Hematopoietic multipotent progenitor cell treated with erythropoietin and hydrocortisone succinate and interleukin-3 and kit ligand, for 15 days (in vitro differentiated cells): ENCODE results near the gene KLF1.

ENCODE experiments used
- DNase-seq: peaks from one replicate; pipeline ENCODE4 v3.0.0-alpha.2; 2015; ENCODE audit warnings: low spot score

The KLF1 gene

GRCh38 chr19:12838182-12838885 is 48.7 kb downstream of the KLF1 start, which contains the start of gene MAST1:
Gene MAST1 (plus strand): TSS chr19:12838515. CDS start chr19:12838573, 58 bp downstream.
- peak; percentile 70 for DNase-seq

- DNase-seq = no peak
Measured at GRCh38 chr19:12837225-12837624, 49.8 kb downstream of the KLF1 start.

GRCh38 chr19:12836529-12836863 is 50.5 kb downstream of the KLF1 start:
- DNase-seq = no peak

- DNase-seq = peak; percentile 65
Measured at GRCh38 chr19:12834976-12835757, 51.8 kb downstream of the KLF1 start.

- no peak for DNase-seq
Measured at GRCh38 chr19:12834566-12834943, 52.4 kb downstream of the KLF1 start, which contains the start of gene RTBDN. Gene RTBDN (minus strand): TSS chr19:12834579. CDS start chr19:12829979, 4,600 bp downstream.
